K562 (cell line): ENCODE measurements around the gene BAHD1. TPM values are rescaled to one million over a fixed set of nuclear protein-coding genes. Genes with fewer than 3 reads are reported as not detected.

ENCODE experiments used
- MTF1 ChIP-seq: fragments of 250-450 bp; sonication (Bioruptor Pico); IDR thresholded peaks from 2 replicates; pipeline ENCODE4 v1.9.0; 2021; ENCODE audit warnings: moderate library complexity, mild to moderate bottlenecking, inconsistent platforms, borderline replicate concordance
- MYC ChIP-seq, 2 experiments: fragments of 250-450 bp in 1 of 2; sonication (Bioruptor Pico) in 1 of 2; IDR thresholded peaks; 2 replicates each; pipeline versions ENCODE4 v1.5.1 to v1.6.1; 2012 to 2021; ENCODE audit warnings: low read depth in 2 of 2, borderline replicate concordance in 1 of 2, improper control_type of control experiment in 1 of 2, low read length in 1 of 2, mild to moderate bottlenecking in 1 of 2, moderate library complexity in 1 of 2
- ZKSCAN8 ChIP-seq: fragments of 200-800 bp; sonication (Bioruptor generic); IDR thresholded peaks from 2 replicates; pipeline ENCODE4 v1.6.1; 2016; ENCODE audit warnings: missing genetic modification characterization, missing compliant biosample characterization
- ZNF717 ChIP-seq: fragments of 250-450 bp; sonication (Bioruptor Pico); IDR thresholded peaks from 2 replicates; pipeline ENCODE4 v1.5.0; 2021
- polyA plus RNA-seq, 8 experiments: library from polyadenylated mRNA; depleted of rRNA in 4 of 8; stranded (reverse) in 5 of 8; unstranded in 3 of 8; fragments of >200 nt; fragmentation: Nextera tagmentation in 2 of 8; fragmentation: Illumina TruSeq in 1 of 8; extraction: Ambion mirVana in 2 of 8; extraction: Trizol in 1 of 8; gene quantifications; 2 replicates each; pipeline versions ENCODE4 v1.2.1 to v1.2.3, GENCODE V29; 2011 to 2014; ENCODE audit warnings: inconsistent platforms in 1 of 8, missing spikeins in 1 of 8
- total RNA-seq, 7 experiments: library from RNA; depleted of rRNA in 6 of 7; stranded (reverse); fragments of >200 nt in 6 of 7; fragmentation: Illumina TruSeq in 2 of 7; extraction: Trizol in 2 of 7; gene quantifications; 2 replicates each; pipeline versions ENCODE4 v1.2.1 to v1.2.3, GENCODE V29; 2011 to 2021; ENCODE audit warnings: low replicate concordance in 1 of 7
- TF ChIP-seq, protein P1 (sequence below), 2 experiments: IDR thresholded peaks in 1 of 2; conservative IDR thresholded peaks in 1 of 2; 2 replicates each; pipeline ENCODE4 v1.6.1; 2016; ENCODE audit warnings: low read depth in 2 of 2, mild to moderate bottlenecking in 1 of 2, missing compliant biosample characterization in 1 of 2, missing genetic modification characterization in 1 of 2, moderate library complexity in 1 of 2

Gene BAHD1
- total and polyA plus RNA-seq, 9 of the 15 experiments (the other 6 are each of a cell fraction or from before 2014, with no cell fraction given), result 0.55 to 38.5 (median 11.5) TPM

DNA sequence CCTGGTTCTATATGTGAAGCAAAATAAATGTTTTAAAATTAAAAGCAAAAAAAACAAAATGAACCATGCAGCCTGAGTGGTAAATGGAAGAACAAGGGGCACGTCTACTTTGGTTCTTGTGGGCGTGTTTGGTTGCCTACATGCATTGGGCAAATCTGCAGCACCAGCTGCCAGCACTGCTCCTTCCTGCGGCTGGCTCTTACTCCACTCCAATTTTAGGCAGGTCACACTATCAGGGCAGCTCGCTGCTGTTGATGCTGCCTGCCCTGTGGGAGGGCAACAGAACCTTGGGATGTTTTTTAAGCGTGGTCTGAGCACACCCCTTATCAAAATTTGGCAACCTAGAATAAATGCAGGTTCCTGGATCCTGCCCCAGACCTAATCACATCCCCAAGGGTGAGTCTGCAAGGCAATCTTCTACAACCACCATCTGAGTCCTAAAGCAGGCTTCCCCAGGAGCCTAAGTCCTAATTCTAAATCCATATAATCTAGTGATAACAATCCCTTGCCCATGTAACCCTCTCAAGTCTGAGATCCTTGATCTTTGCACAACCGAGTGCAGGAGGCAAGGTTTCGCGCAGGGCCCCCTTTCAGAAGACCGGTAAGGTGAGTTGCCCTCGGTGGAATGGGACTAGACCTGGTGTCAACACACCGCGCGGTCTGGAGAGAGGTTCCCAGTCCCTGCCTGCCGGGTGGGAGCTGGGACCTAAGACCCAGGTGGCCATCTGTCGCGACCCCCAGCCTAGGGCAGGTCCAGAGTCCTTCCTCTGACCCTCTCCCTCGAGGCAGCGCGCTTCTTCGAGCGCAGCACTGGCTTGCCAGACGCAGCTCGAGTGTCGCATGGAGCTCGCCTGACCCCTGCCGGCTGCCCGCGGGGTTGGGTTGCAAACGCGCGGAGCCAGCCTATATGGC lies 19.3 kb upstream of the BAHD1 start (continued):
- TF ChIP-seq, protein P1, sequence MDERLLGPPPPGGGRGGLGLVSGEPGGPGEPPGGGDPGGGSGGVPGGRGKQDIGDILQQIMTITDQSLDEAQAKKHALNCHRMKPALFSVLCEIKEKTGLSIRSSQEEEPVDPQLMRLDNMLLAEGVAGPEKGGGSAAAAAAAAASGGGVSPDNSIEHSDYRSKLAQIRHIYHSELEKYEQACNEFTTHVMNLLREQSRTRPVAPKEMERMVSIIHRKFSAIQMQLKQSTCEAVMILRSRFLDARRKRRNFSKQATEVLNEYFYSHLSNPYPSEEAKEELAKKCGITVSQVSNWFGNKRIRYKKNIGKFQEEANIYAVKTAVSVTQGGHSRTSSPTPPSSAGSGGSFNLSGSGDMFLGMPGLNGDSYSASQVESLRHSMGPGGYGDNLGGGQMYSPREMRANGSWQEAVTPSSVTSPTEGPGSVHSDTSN (CRISPR knock-in tag; IDR thresholded peaks at IDR 0.05; ENCODE audit: low read depth), result no peak
- TF ChIP-seq, protein P1 (tag; conservative IDR thresholded peaks at IDR 0.05; ENCODE audit: low read depth), result no peak
- peak; percentile 40; the same call in 1 of the 2 replicates for TF ChIP-seq MYC (IDR thresholded peaks at IDR 0.05; ENCODE audit: low read depth, low read length)
- no peak for TF ChIP-seq MYC (CRISPR knock-in tag; IDR thresholded peaks at IDR 0.05; ENCODE audit: borderline replicate concordance, low read depth)
- no peak for TF ChIP-seq ZKSCAN8 (CRISPR knock-in tag)
- TF ChIP-seq MTF1 (CRISPR knock-in tag), result no peak
- TF ChIP-seq ZNF717 (CRISPR knock-in tag), result no peak
